NB4 (cell line): ENCODE measurements around the gene GPR84.

Source experiments
- DNase-seq: peaks from one replicate; pipeline ENCODE4 v3.0.0; 2010; ENCODE audit warnings: low read depth
- H3K4me3 ChIP-seq: one replicate; pipeline ENCODE4 v1.5.1; 2011; ENCODE audit warnings: mild to moderate bottlenecking, low read depth, low read length, moderate library complexity
- CTCF ChIP-seq: IDR thresholded peaks from one replicate; pipeline ENCODE4 v1.5.1; 2012; ENCODE audit warnings: low read depth, low read length
- MAX ChIP-seq: IDR thresholded peaks from 2 replicates; pipeline ENCODE4 v1.6.1; 2011; ENCODE audit warnings: low read depth, low read length
- MYC ChIP-seq: IDR thresholded peaks from 2 replicates; pipeline ENCODE4 v1.6.1; 2011; ENCODE audit warnings: low read depth, low read length
- POLR2A ChIP-seq: IDR thresholded peaks from 2 replicates; pipeline ENCODE4 v1.6.1; 2011; ENCODE audit warnings: mild to moderate bottlenecking; ENCODE audit not compliant: insufficient read length; ENCODE audit errors: extremely low read depth

GPR84 gene

GRCh38 chr12:54324617-54325441, 39.5 kb downstream of the GPR84 start, which contains the start of gene COPZ1:
Gene COPZ1 (plus strand): TSS chr12:54325131. CDS start chr12:54325164, 33 bp downstream.
- TF ChIP-seq POLR2A (peak; percentile 49), CTCF (peak; percentile 74), MYC (0 out of 2 replicates have a peak, but pooled peaks have one; percentile 29), MAX (peak; percentile 94)
- peak within 1 kb of the TSS; percentile 96 for H3K4me3 ChIP-seq
- DNase-seq, result peak; percentile 100

GRCh38 chr12:54321363-54321762, 42.9 kb downstream of the GPR84 start:
- TF ChIP-seq POLR2A (no peak), MAX (no peak), CTCF (no peak), MYC (no peak)
- DNase-seq, result no peak
- H3K4me3 ChIP-seq, result no peak overlapping the region
